Neuronal stem cell (in vitro differentiated cells): Measurements from ENCODE around the gene ITPRIPL2.

Experiments
- DNase-seq: peaks from one replicate; pipeline ENCODE4 v3.0.0-alpha.2; 2013; ENCODE audit warnings: low spot score
- H2AFZ ChIP-seq: one replicate; pipeline ENCODE4 v1.6.1; 2013; ENCODE audit warnings: mild to moderate bottlenecking, low read length, inconsistent platforms
- H2AK5ac ChIP-seq: 2 replicates; pipeline ENCODE4 v1.6.1; 2013; ENCODE audit warnings: low read depth, mild to moderate bottlenecking, inconsistent platforms, low read length, moderate library complexity, mixed read lengths
- H2BK120ac ChIP-seq: 2 replicates; pipeline ENCODE4 v1.6.1; 2013; ENCODE audit warnings: low read depth, mild to moderate bottlenecking, inconsistent platforms, low read length, moderate library complexity, mixed read lengths
- H2BK12ac ChIP-seq: one replicate; pipeline ENCODE4 v1.6.1; 2013; ENCODE audit warnings: low read length, inconsistent platforms
- H2BK15ac ChIP-seq: 2 replicates; pipeline ENCODE4 v1.6.1; 2013; ENCODE audit warnings: mild to moderate bottlenecking, low read length, inconsistent platforms, mixed read lengths
- H2BK5ac ChIP-seq: one replicate; pipeline ENCODE4 v1.6.1; 2013; ENCODE audit warnings: inconsistent platforms, mild to moderate bottlenecking, low read length, moderate library complexity
- H3K14ac ChIP-seq: one replicate; pipeline ENCODE4 v1.6.1; 2013; ENCODE audit warnings: low read length, inconsistent platforms
- H3K18ac ChIP-seq: 2 replicates; pipeline ENCODE4 v1.6.1; 2013; ENCODE audit warnings: low read length, inconsistent platforms
- H3K23ac ChIP-seq: 2 replicates; pipeline ENCODE4 v1.6.1; 2013; ENCODE audit warnings: low read depth, mild to moderate bottlenecking, mixed read lengths, low read length, inconsistent platforms; ENCODE audit not compliant: poor library complexity
- H3K27ac ChIP-seq: replicated peaks from 3 replicates; pipeline ENCODE4 v1.5.1; 2013; ENCODE audit warnings: low read length, inconsistent platforms
- H3K27me3 ChIP-seq, 3 experiments: 2 replicates each; pipeline ENCODE4 v1.6.1; 2013; ENCODE audit warnings: low read length in 3 of 3, mild to moderate bottlenecking in 2 of 3, inconsistent platforms in 1 of 3, low read depth in 1 of 3, mixed read lengths in 1 of 3, moderate library complexity in 1 of 3; ENCODE audit not compliant: control insufficient read depth in 3 of 3, insufficient read depth in 3 of 3
- H3K36me3 ChIP-seq, 2 donors: replicated peaks in 1 of 2; 2 replicates each; pipeline ENCODE4 v1.6.1; 2013; ENCODE audit warnings: low read length in 2 of 2; ENCODE audit not compliant: control insufficient read depth in 2 of 2, insufficient read depth in 2 of 2
- H3K4ac ChIP-seq: 2 replicates; pipeline ENCODE4 v1.6.1; 2013; ENCODE audit warnings: inconsistent platforms, mild to moderate bottlenecking, low read length, moderate library complexity
- H3K4me1 ChIP-seq, 2 donors: 1 replicate in 1 of 2; 2 replicates in 1 of 2; pipeline ENCODE4 v1.6.1; 2013; ENCODE audit warnings: low read length in 2 of 2, low read depth in 1 of 2; ENCODE audit not compliant: control insufficient read depth in 2 of 2, insufficient read depth in 1 of 2
- H3K4me2 ChIP-seq: one replicate; pipeline ENCODE4 v1.6.1; 2013; ENCODE audit warnings: mild to moderate bottlenecking, low read length, inconsistent platforms; ENCODE audit not compliant: insufficient read depth, poor library complexity, severe bottlenecking
- H3K4me3 ChIP-seq, 2 donors: 2 replicates each; pipeline ENCODE4 v1.5.1; 2013; ENCODE audit warnings: low read length in 2 of 2, mild to moderate bottlenecking in 2 of 2, inconsistent platforms in 1 of 2, moderate library complexity in 1 of 2
- H3K79me1 ChIP-seq: one replicate; pipeline ENCODE4 v1.6.1; 2013; ENCODE audit warnings: low read depth, mild to moderate bottlenecking, inconsistent platforms, low read length, moderate library complexity
- H3K9ac ChIP-seq: one replicate; pipeline ENCODE4 v1.6.1; 2013; ENCODE audit warnings: mild to moderate bottlenecking, low read depth, low read length, inconsistent platforms; ENCODE audit not compliant: poor library complexity
- H3K9me3 ChIP-seq, 2 donors: replicated peaks in 1 of 2; 2 replicates each; pipeline versions ENCODE3 to v1.6.1; 2013; ENCODE audit warnings: low read length in 2 of 2, mild to moderate bottlenecking in 2 of 2, inconsistent platforms in 1 of 2, low read depth in 1 of 2, mixed read lengths in 1 of 2, moderate library complexity in 1 of 2; ENCODE audit not compliant: control insufficient read depth in 2 of 2, insufficient read depth in 1 of 2
- H4K8ac ChIP-seq: one replicate; pipeline ENCODE4 v1.6.1; 2013; ENCODE audit warnings: low read depth, mild to moderate bottlenecking, inconsistent platforms, low read length, moderate library complexity
- H4K91ac ChIP-seq: one replicate; pipeline ENCODE4 v1.6.1; 2013; ENCODE audit warnings: low read length, low read depth, mild to moderate bottlenecking, inconsistent platforms; ENCODE audit not compliant: poor library complexity
- WGBS, 2 donors: extraction: QIAGEN DNeasy Blood & Tissue Kit; methylation state at CpG; one replicate each; pipeline ENCODE4 v1.1.7; 2013; ENCODE audit warnings: missing lambda C conversion rate in 2 of 2, mixed read lengths in 1 of 2; ENCODE audit not compliant: insufficient read length in 2 of 2, insufficient replicate concordance in 1 of 2; ENCODE audit errors: extremely low coverage in 2 of 2; 5-methylcytosine and 5-hydroxymethylcytosine counted together

Gene ITPRIPL2

GRCh38 chr16:19142939-19143598 lies 29.3 kb downstream of the ITPRIPL2 start:
- Histone ChIP-seq H3K14ac (no peak overlapping the region), H3K4me2 (no peak overlapping the region), H3K4me1 (peaks cover 0 to 4% of the 10 kb centered on the region in 2 donors), H2BK5ac (no peak overlapping the region), H3K18ac (peak overlapping the region; percentile 7), H4K8ac (no peak overlapping the region), H2BK120ac (no peak overlapping the region), H3K4me3 (no peak overlapping the region), H3K36me3 (no peaks in the 10 kb centered on the region), H2AFZ (no peak overlapping the region), H4K91ac (no peak overlapping the region), H3K9ac (no peak overlapping the region), H3K79me1 (no peaks in the 10 kb centered on the region), H2BK15ac (no peak overlapping the region), H3K9me3 (peaks cover 0 to 3% of the 10 kb centered on the region in 2 donors), H2BK12ac (no peak overlapping the region), H3K27ac (no peak overlapping the region), H2AK5ac (no peak overlapping the region), H3K4ac (no peak overlapping the region), H3K23ac (no peak overlapping the region), H3K27me3 (peaks cover 0 to 12% (median 0%) of the 10 kb centered on the region in 3 experiments)
- WGBS, 2 donors, result no CpG with 5 or more reads among the region's 8 CpGs
- no peak for DNase-seq

GRCh38 chr16:19143599-19143956 lies 29.8 kb downstream of the ITPRIPL2 start:
- H3K27ac ChIP-seq, result no peak overlapping the region
- H3K9me3 ChIP-seq, result peaks cover 0 to 3% of the 10 kb centered on the region in 2 donors
- no peak overlapping the region for H3K4me3 ChIP-seq
- H2BK12ac ChIP-seq, result no peak overlapping the region
- H3K23ac ChIP-seq, result no peak overlapping the region
- no peak overlapping the region for H3K9ac ChIP-seq
- no peaks in the 10 kb centered on the region for H3K36me3 ChIP-seq
- H3K27me3 ChIP-seq, result peaks cover 0 to 12% (median 0%) of the 10 kb centered on the region in 3 experiments
- H2BK5ac ChIP-seq, result no peak overlapping the region
- no peaks in the 10 kb centered on the region for H3K79me1 ChIP-seq
- no peak overlapping the region for H3K4ac ChIP-seq
- no peak overlapping the region for H3K14ac ChIP-seq
- H2BK15ac ChIP-seq, result no peak overlapping the region
- no peak overlapping the region for H3K18ac ChIP-seq
- no peak for DNase-seq
- no peak overlapping the region for H2AFZ ChIP-seq
- WGBS, 2 donors, result no CpG with 5 or more reads among the region's 9 CpGs
- H3K4me2 ChIP-seq, result no peak overlapping the region
- H2BK120ac ChIP-seq, result no peak overlapping the region
- no peak overlapping the region for H4K91ac ChIP-seq
- no peak overlapping the region for H4K8ac ChIP-seq
- peaks cover 0 to 1% of the 10 kb centered on the region in 2 donors for H3K4me1 ChIP-seq
- no peak overlapping the region for H2AK5ac ChIP-seq

- no peak overlapping the region for H2AFZ ChIP-seq
- no peaks in the 10 kb centered on the region for H3K36me3 ChIP-seq
- H2AK5ac ChIP-seq, result no peak overlapping the region
- H3K4me1 ChIP-seq, result no peaks in the 10 kb centered on the region
- H3K23ac ChIP-seq, result no peak overlapping the region
- peaks cover 0 to 3% of the 10 kb centered on the region in 2 donors for H3K9me3 ChIP-seq
- no CpG with 5 or more reads among the region's 3 CpGs for WGBS, 2 donors
- no peak for DNase-seq
- no peak overlapping the region for H3K4me3 ChIP-seq
- H3K4ac ChIP-seq, result no peak overlapping the region
- no peak overlapping the region for H3K14ac ChIP-seq
- H4K91ac ChIP-seq, result no peak overlapping the region
- no peak overlapping the region for H2BK5ac ChIP-seq
- no peak overlapping the region for H3K18ac ChIP-seq
- H2BK15ac ChIP-seq, result no peak overlapping the region
- no peak overlapping the region for H2BK12ac ChIP-seq
- H4K8ac ChIP-seq, result no peak overlapping the region
- no peak overlapping the region for H3K9ac ChIP-seq
- no peak overlapping the region for H2BK120ac ChIP-seq
- peaks cover 0 to 12% (median 0%) of the 10 kb centered on the region in 3 experiments for H3K27me3 ChIP-seq
- H3K79me1 ChIP-seq, result no peaks in the 10 kb centered on the region
- no peak overlapping the region for H3K4me2 ChIP-seq
- no peak overlapping the region for H3K27ac ChIP-seq
Measured at GRCh38 chr16:19145010-19145409, 31.2 kb downstream of the ITPRIPL2 start.

- H3K27me3 ChIP-seq, result peaks cover 0 to 12% (median 0%) of the 10 kb centered on the region in 3 experiments
- H3K4me1 ChIP-seq, result no peaks in the 10 kb centered on the region
- H3K23ac ChIP-seq, result no peak overlapping the region
- no peak overlapping the region for H3K4ac ChIP-seq
- no peak overlapping the region for H3K14ac ChIP-seq
- no peak overlapping the region for H4K91ac ChIP-seq
- no peak overlapping the region for H2AFZ ChIP-seq
- H2BK12ac ChIP-seq, result no peak overlapping the region
- no peak overlapping the region for H2BK120ac ChIP-seq
- H4K8ac ChIP-seq, result no peak overlapping the region
- H3K4me3 ChIP-seq, result no peak overlapping the region
- H3K79me1 ChIP-seq, result no peaks in the 10 kb centered on the region
- no peak overlapping the region for H2BK15ac ChIP-seq
- H3K36me3 ChIP-seq, result no peaks in the 10 kb centered on the region
- no CpG with 5 or more reads among the region's 4 CpGs for WGBS, 2 donors
- DNase-seq, result no peak
- no peak overlapping the region for H3K4me2 ChIP-seq
- no peak overlapping the region for H2AK5ac ChIP-seq
- no peak overlapping the region for H2BK5ac ChIP-seq
- no peak overlapping the region for H3K9ac ChIP-seq
- no peak overlapping the region for H3K27ac ChIP-seq
- no peak overlapping the region for H3K18ac ChIP-seq
- H3K9me3 ChIP-seq, result peaks cover 0 to 3% of the 10 kb centered on the region in 2 donors
Measured at GRCh38 chr16:19147126-19147525, 33.4 kb downstream of the ITPRIPL2 start.
